ENCODE results near the gene NSUN3.

- TF ChIP-seq, protein P1, sequence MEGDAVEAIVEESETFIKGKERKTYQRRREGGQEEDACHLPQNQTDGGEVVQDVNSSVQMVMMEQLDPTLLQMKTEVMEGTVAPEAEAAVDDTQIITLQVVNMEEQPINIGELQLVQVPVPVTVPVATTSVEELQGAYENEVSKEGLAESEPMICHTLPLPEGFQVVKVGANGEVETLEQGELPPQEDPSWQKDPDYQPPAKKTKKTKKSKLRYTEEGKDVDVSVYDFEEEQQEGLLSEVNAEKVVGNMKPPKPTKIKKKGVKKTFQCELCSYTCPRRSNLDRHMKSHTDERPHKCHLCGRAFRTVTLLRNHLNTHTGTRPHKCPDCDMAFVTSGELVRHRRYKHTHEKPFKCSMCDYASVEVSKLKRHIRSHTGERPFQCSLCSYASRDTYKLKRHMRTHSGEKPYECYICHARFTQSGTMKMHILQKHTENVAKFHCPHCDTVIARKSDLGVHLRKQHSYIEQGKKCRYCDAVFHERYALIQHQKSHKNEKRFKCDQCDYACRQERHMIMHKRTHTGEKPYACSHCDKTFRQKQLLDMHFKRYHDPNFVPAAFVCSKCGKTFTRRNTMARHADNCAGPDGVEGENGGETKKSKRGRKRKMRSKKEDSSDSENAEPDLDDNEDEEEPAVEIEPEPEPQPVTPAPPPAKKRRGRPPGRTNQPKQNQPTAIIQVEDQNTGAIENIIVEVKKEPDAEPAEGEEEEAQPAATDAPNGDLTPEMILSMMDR (IDR thresholded peaks at IDR 0.05) = no peak
- TF ChIP-seq POLR2A (IDR thresholded peaks at IDR 0.05) = no peak
Measured at GRCh38 chr3:94064243-94064860, 1.5 kb downstream of the NSUN3 start.

All from heart left ventricle (tissue), 13 donors.